Heart left ventricle (tissue), 13 donors: ENCODE measurements around the gene DNM1.

Source experiments
- CTCF ChIP-seq, 12 donors: fragments of 200-600 bp; sonication (generic) in 4 of 12; IDR thresholded peaks; one replicate each; pipeline versions ENCODE4 v1.5.0 to v1.8.0; 2018 to 2022; ENCODE audit warnings: antibody characterized with exemption in 12 of 12, mild to moderate bottlenecking in 5 of 12
- POLR2A ChIP-seq, 2 donors: fragments of 450-650 bp; IDR thresholded peaks; one replicate each; pipeline ENCODE4 v1.6.1; 2017; ENCODE audit warnings: antibody characterized with exemption in 2 of 2, mild to moderate bottlenecking in 2 of 2, moderate library complexity in 2 of 2
- donor health status: ischemic (EF 13 %, LVEDD 7.1; RV severe dilation, severe dysfunction).
- donor health status: DM: no; HTN: yes; CAD: no.
- donor health status: DM: no; HTN: no; CAD: no.
- donor health status: ischemic (EF 25% LVEDD 6.9; RV normal size, moderate dysfunction).
- donor health status: ischemic (EF 25% LVEDD 5.7; RV mildly dilated, moderate dysfunction).
- donor health status: ischemic (EF 35%, LVEDD 5.7; RV mildly dilated, moderate dysfunction).
- donor health status: nonischemic (EF 11% LVEDD 7.7; RV severe dilation, severe dysfunction).
- donor health status: DM: yes; HTN: yes; CAD: no.
- donor health status: PGD.
- donor health status: ischemic (EF 29% LVEDD 5.4; RV normal size, mild dysfunction).
- donor health status: nonischemic (EF 23%, LVEDD 6.1; RV moderate dilation, normal function).

GRCh38 chr9:128257086-128257825 is 54.1 kb downstream of the DNM1 start:
- TF ChIP-seq POLR2A (IDR thresholded peaks at IDR 0.05) = no peak
- no peak for TF ChIP-seq CTCF (IDR thresholded peaks at IDR 0.05)
